SK-N-SH (cell line): Measurements from ENCODE around the gene AUTS2. TPM values are rescaled to one million over a fixed set of nuclear protein-coding genes. Genes with fewer than 3 reads are reported as not detected.

Experiments used
- CTCF ChIA-PET: fragments of 300-600, 350-600 bp; formaldehyde crosslinking; extraction: SDS; loops from one replicate; lab custom pipeline; 2021; lab: Yijun Ruan, JAX
- POLR2A ChIA-PET: fragments of 350-600 bp; sonication (Branson Sonifier 250); formaldehyde crosslinking; extraction: SDS; loops from one replicate; lab custom pipeline; 2020; ENCODE audit warnings: antibody characterized with exemption, inconsistent platforms; lab: Yijun Ruan, JAX
- DNase-seq: peaks from one replicate; pipeline ENCODE4 v3.0.0; 2012
- H2AFZ ChIP-seq: fragments of 200-600 bp; sonication (generic); 2 replicates; pipeline ENCODE4 v1.8.1; 2016; ENCODE audit warnings: antibody characterized with exemption, mild to moderate bottlenecking, low read depth
- H3F3A ChIP-seq: fragments of 200-600 bp; sonication (generic); replicated peaks from 2 replicates; pipeline ENCODE3; 2016; ENCODE audit warnings: antibody characterized with exemption, mild to moderate bottlenecking; ENCODE audit not compliant: insufficient read depth
- H3K27ac ChIP-seq, 2 experiments: fragments of 200-500 bp in 1 of 2; fragments of 200-600 bp in 1 of 2; sonication (Bioruptor generic) in 1 of 2; sonication (generic), shearing (Covaris generic) in 1 of 2; 2 replicates each; pipeline versions ENCODE4 v1.5.1 to v1.6.1; 2014 to 2016; ENCODE audit warnings: low read depth in 2 of 2, inconsistent platforms in 1 of 2, low read length in 1 of 2, mild to moderate bottlenecking in 1 of 2, mixed read lengths in 1 of 2
- H3K27me3 ChIP-seq: fragments of 200-600 bp; sonication (generic), shearing (Covaris generic); 2 replicates; pipeline ENCODE4 v1.6.1; 2016; ENCODE audit warnings: mixed run types; ENCODE audit not compliant: insufficient read depth
- H3K36me3 ChIP-seq, 2 experiments: fragments of 200-500 bp in 1 of 2; fragments of 200-600 bp in 1 of 2; sonication (Bioruptor generic) in 1 of 2; sonication (generic) in 1 of 2; replicated peaks in 1 of 2; 2 replicates each; pipeline versions ENCODE3 to v1.5.1; 2014 to 2016; ENCODE audit warnings: low read length in 1 of 2, mild to moderate bottlenecking in 1 of 2; ENCODE audit not compliant: insufficient read depth in 2 of 2, control insufficient read depth in 1 of 2
- H3K4me1 ChIP-seq, 2 experiments: fragments of 200-500 bp in 1 of 2; fragments of 200-600 bp in 1 of 2; sonication (Bioruptor generic) in 1 of 2; sonication (generic), shearing (Covaris generic) in 1 of 2; 2 replicates each; pipeline versions ENCODE4 v1.5.1 to v1.6.1; 2014 to 2016; ENCODE audit warnings: low read depth in 1 of 2, low read length in 1 of 2, mixed run types in 1 of 2; ENCODE audit not compliant: insufficient read depth in 2 of 2, control insufficient read depth in 1 of 2
- H3K4me2 ChIP-seq: fragments of 200-600 bp; sonication (generic), shearing (Covaris generic); 2 replicates; pipeline ENCODE4 v1.6.1; 2017; ENCODE audit warnings: mixed run types
- H3K4me3 ChIP-seq, 2 experiments: fragments of 200-500 bp in 1 of 2; fragments of 200-600 bp in 1 of 2; sonication (Bioruptor generic) in 1 of 2; sonication (generic), shearing (Covaris generic) in 1 of 2; 2 replicates each; pipeline versions ENCODE4 v1.5.1 to v1.8.1; 2014 to 2016; ENCODE audit warnings: low read depth in 2 of 2, inconsistent platforms in 1 of 2, low read length in 1 of 2, mild to moderate bottlenecking in 1 of 2, mixed read lengths in 1 of 2, moderate library complexity in 1 of 2
- H3K79me2 ChIP-seq: fragments of 200-600 bp; sonication (generic); 2 replicates; pipeline ENCODE4 v1.8.1; 2017; ENCODE audit warnings: mild to moderate bottlenecking; ENCODE audit not compliant: insufficient read depth
- H3K9ac ChIP-seq: fragments of 200-600 bp; sonication (generic); 2 replicates; pipeline ENCODE4 v1.6.1; 2017; ENCODE audit warnings: mixed run types
- H3K9me2 ChIP-seq: fragments of 200-600 bp; sonication (generic); 2 replicates; pipeline ENCODE4 v1.6.1; 2017; ENCODE audit warnings: mixed run types
- H3K9me3 ChIP-seq: fragments of 200-600 bp; sonication (generic); 2 replicates; pipeline ENCODE4 v1.6.1; 2017; ENCODE audit warnings: mixed run types, mild to moderate bottlenecking, moderate library complexity
- H4K20me1 ChIP-seq: fragments of 200-600 bp; sonication (generic); 2 replicates; pipeline ENCODE4 v1.6.1; 2017; ENCODE audit warnings: mild to moderate bottlenecking, mixed run types; ENCODE audit not compliant: insufficient read depth
- CHD2 ChIP-seq: fragments of 150-350 bp; IDR thresholded peaks from 2 replicates; pipeline ENCODE4 v1.6.1; 2018; ENCODE audit warnings: low read length; ENCODE audit not compliant: partially characterized antibody
- EP300 ChIP-seq, 2 experiments: IDR thresholded peaks; 2 replicates each; pipeline versions ENCODE4 v1.4.0 to v1.6.1; 2012; ENCODE audit warnings: borderline replicate concordance in 1 of 2, low read depth in 1 of 2, low read length in 1 of 2
- FOSL2 ChIP-seq: IDR thresholded peaks from 2 replicates; pipeline ENCODE4 v1.4.0; 2012; ENCODE audit warnings: low read depth, mild to moderate bottlenecking, moderate library complexity, borderline replicate concordance
- FOXJ3 ChIP-seq: sonication (generic); formaldehyde crosslinking; IDR thresholded peaks from 2 replicates; pipeline ENCODE4 v1.5.1; 2020; ENCODE audit warnings: mild to moderate bottlenecking, missing genetic modification reagents
- FOXM1 ChIP-seq: IDR thresholded peaks from 2 replicates; pipeline ENCODE4 v1.4.0; 2012; ENCODE audit warnings: low read depth, mild to moderate bottlenecking
- GABPA ChIP-seq: IDR thresholded peaks from 2 replicates; pipeline ENCODE4 v1.4.0; 2012; ENCODE audit warnings: low read depth, mild to moderate bottlenecking
- GATA2 ChIP-seq: sonication (generic); formaldehyde crosslinking; IDR thresholded peaks from 2 replicates; pipeline ENCODE4 v1.5.0; 2020; ENCODE audit warnings: mild to moderate bottlenecking, missing genetic modification reagents
- MEF2A ChIP-seq: IDR thresholded peaks from 2 replicates; pipeline ENCODE4 v1.4.0; 2012; ENCODE audit warnings: low read depth, borderline replicate concordance
- MXI1 ChIP-seq: IDR thresholded peaks from 2 replicates; pipeline ENCODE4 v1.6.1; 2012; ENCODE audit warnings: mild to moderate bottlenecking, low read depth, low read length, improper control_type of control experiment
- NFIC ChIP-seq: IDR thresholded peaks from 2 replicates; pipeline ENCODE4 v1.4.0; 2012; ENCODE audit warnings: borderline replicate concordance
- NRF1 ChIP-seq: IDR thresholded peaks from 2 replicates; pipeline ENCODE4 v1.6.1; 2012; ENCODE audit warnings: low read depth, mild to moderate bottlenecking, low read length
- POLR2AphosphoS5 ChIP-seq: IDR thresholded peaks from 2 replicates; pipeline ENCODE4 v1.6.1; 2012; ENCODE audit warnings: low read depth, low read length
- RAD21 ChIP-seq: IDR thresholded peaks from 2 replicates; pipeline ENCODE4 v1.6.1; 2012; ENCODE audit warnings: mild to moderate bottlenecking, low read length
- RCOR1 ChIP-seq: fragments of 150-350 bp; IDR thresholded peaks from 2 replicates; pipeline ENCODE4 v1.6.1; 2017; ENCODE audit warnings: antibody characterized with exemption, low read length
- RFX5 ChIP-seq: IDR thresholded peaks from 2 replicates; pipeline ENCODE4 v1.6.1; 2012; ENCODE audit warnings: mild to moderate bottlenecking, improper control_type of control experiment, low read length
- SIN3A ChIP-seq: IDR thresholded peaks from 2 replicates; pipeline ENCODE4 v1.6.1; 2012; ENCODE audit warnings: low read depth, mild to moderate bottlenecking, low read length, moderate library complexity, borderline replicate concordance
- SMC3 ChIP-seq: IDR thresholded peaks from 2 replicates; pipeline ENCODE4 v1.6.1; 2012; ENCODE audit warnings: low read depth, low read length, improper control_type of control experiment
- TAF1 ChIP-seq: IDR thresholded peaks from 2 replicates; pipeline ENCODE4 v1.6.1; 2012; ENCODE audit warnings: low read depth, mild to moderate bottlenecking, low read length, moderate library complexity, borderline replicate concordance
- TCF12 ChIP-seq: IDR thresholded peaks from 2 replicates; pipeline ENCODE4 v1.4.0; 2012
- YY1 ChIP-seq: IDR thresholded peaks from 2 replicates; pipeline ENCODE4 v1.4.0; 2012; ENCODE audit warnings: low read depth, mild to moderate bottlenecking
- WGBS: methylation state at CpG from one replicate; pipeline ENCODE4 v1.1.6; 2017; ENCODE audit warnings: low lambda C conversion rate; 5-methylcytosine and 5-hydroxymethylcytosine counted together
- polyA plus RNA-seq, 3 experiments: library from polyadenylated mRNA; depleted of rRNA; stranded (reverse); fragments of >200 nt; gene quantifications; 2 replicates each; pipeline ENCODE4 v1.2.3, GENCODE V29; 2012
- TF ChIP-seq, protein P1 (sequence below): IDR thresholded peaks from 2 replicates; pipeline ENCODE4; 2012
- TF ChIP-seq, protein P2 (sequence below): fragments of 150-350 bp; IDR thresholded peaks from 2 replicates; pipeline ENCODE4 v1.6.1; 2017; ENCODE audit warnings: antibody characterized with exemption, low read length, low read depth, borderline replicate concordance
- TF ChIP-seq, protein P3 (sequence below): IDR thresholded peaks from 2 replicates; pipeline ENCODE4 v1.4.0; 2012; ENCODE audit warnings: low read depth, borderline replicate concordance
- TF ChIP-seq, protein P4 (sequence below): IDR thresholded peaks from 2 replicates; pipeline ENCODE4 v1.4.0; 2012; ENCODE audit warnings: low read depth
- TF ChIP-seq, protein P5 (sequence below): IDR thresholded peaks from 2 replicates; pipeline ENCODE4 v1.6.1; 2012; ENCODE audit warnings: mild to moderate bottlenecking, low read depth, low read length, moderate library complexity

Gene AUTS2
- polyA plus RNA-seq, 1 of the 3 experiments (the other 2 are of a cell fraction), result 15.6 TPM

DNA sequence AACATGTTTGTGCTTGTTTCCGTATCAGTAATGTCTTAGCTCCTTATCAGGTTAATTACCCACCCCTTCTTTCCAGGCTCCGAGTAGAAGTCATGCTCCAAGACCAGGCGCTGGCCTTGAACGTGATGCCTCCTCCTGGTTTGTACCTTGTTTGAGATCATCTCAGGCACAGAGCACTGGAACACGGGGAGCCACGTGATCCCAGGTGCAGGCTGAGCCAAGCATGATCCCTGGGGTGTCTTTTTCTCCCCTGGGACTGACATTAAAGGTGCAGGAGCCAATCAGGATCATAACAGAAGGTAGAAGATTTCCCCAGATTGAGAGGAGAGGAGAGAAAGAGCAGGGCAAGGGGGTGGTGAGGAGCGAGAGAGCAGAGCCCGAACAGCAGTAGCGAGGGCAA lies 907.6 kb downstream of the AUTS2 start (continued):
- TF ChIP-seq NRF1, result no peak

DNA sequence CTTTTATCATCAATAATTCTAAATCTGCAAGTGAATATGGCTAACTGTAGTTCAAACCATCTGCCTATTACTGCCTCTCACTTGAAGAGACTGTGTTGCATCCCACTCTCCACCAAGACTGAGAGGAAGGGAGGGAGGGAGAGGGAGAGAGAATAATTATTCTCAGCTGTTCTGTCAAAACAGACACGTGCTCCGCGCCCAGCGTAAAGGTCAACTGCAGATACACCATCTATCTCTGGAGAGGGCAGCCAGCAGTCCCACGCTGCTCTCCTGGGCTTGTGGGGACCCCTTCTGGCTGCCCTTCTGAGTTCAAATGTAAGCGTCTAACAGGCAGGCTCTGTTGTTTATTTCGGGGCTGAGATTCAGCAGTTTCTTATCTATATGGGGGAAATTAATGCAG lies 908.2 kb downstream of the AUTS2 start:
- H3K4me2 ChIP-seq, result no peak overlapping the region
- H2AFZ ChIP-seq, result no peak overlapping the region
- H3F3A ChIP-seq, result no peaks in the 10 kb centered on the region
- H3K27me3 ChIP-seq, result no peaks in the 10 kb centered on the region
- 73% methylated on average over 7 of the region's 7 CpGs for WGBS
- ChIA-PET CTCF (interaction anchor here (0.6 to 7.4 kb wide), 74 partner anchors 13 to 610 kb away, joined by 3 to 88 read pairs (median 4); no protein-coding TSS in a partner anchor), POLR2A (interaction anchor here (1.0 to 1.5 kb wide), 4 partner anchors 100 to 463 kb away, joined by 3 to 5 read pairs (median 4); no protein-coding TSS in a partner anchor)
- H3K9me3 ChIP-seq, result no peaks in the 10 kb centered on the region
- no peaks in the 10 kb centered on the region for H3K9me2 ChIP-seq
- no peaks in the 10 kb centered on the region for H3K36me3 ChIP-seq
- H3K79me2 ChIP-seq, result no peaks in the 10 kb centered on the region
- H3K27ac ChIP-seq, result peak overlapping the region in 1 of 2 experiments; percentile 77; a peak in 2 of 4 replicates
- no peaks in the 10 kb centered on the region for H4K20me1 ChIP-seq
- H3K4me1 ChIP-seq, result peaks cover 0 to 23% of the 10 kb centered on the region in 2 experiments; a peak in 1 of 4 replicates
- peak; percentile 82 for DNase-seq
- H3K4me3 ChIP-seq, result no peak overlapping the region
- H3K9ac ChIP-seq, result no peak overlapping the region
- TF ChIP-seq, protein P1, sequence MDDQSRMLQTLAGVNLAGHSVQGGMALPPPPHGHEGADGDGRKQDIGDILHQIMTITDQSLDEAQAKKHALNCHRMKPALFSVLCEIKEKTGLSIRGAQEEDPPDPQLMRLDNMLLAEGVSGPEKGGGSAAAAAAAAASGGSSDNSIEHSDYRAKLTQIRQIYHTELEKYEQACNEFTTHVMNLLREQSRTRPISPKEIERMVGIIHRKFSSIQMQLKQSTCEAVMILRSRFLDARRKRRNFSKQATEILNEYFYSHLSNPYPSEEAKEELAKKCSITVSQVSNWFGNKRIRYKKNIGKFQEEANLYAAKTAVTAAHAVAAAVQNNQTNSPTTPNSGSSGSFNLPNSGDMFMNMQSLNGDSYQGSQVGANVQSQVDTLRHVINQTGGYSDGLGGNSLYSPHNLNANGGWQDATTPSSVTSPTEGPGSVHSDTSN, result no peak
- TF ChIP-seq, protein P2, sequence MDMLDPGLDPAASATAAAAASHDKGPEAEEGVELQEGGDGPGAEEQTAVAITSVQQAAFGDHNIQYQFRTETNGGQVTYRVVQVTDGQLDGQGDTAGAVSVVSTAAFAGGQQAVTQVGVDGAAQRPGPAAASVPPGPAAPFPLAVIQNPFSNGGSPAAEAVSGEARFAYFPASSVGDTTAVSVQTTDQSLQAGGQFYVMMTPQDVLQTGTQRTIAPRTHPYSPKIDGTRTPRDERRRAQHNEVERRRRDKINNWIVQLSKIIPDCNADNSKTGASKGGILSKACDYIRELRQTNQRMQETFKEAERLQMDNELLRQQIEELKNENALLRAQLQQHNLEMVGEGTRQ, result no peak
- TF ChIP-seq POLR2AphosphoS5, result no peak
- TF ChIP-seq GATA2 (CRISPR knock-in tag), result peak; percentile 90
- peak; percentile 98 for TF ChIP-seq RAD21
- TF ChIP-seq TCF12, result peak; percentile 30; the same call in 1 of the 2 replicates
- TF ChIP-seq TAF1, result no peak
- no peak for TF ChIP-seq GABPA
- peak; percentile 90 for TF ChIP-seq SMC3
- TF ChIP-seq, protein P3, sequence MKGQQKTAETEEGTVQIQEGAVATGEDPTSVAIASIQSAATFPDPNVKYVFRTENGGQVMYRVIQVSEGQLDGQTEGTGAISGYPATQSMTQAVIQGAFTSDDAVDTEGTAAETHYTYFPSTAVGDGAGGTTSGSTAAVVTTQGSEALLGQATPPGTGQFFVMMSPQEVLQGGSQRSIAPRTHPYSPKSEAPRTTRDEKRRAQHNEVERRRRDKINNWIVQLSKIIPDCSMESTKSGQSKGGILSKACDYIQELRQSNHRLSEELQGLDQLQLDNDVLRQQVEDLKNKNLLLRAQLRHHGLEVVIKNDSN, result 0 out of 2 replicates have a peak, but pooled peaks have one; percentile 17
- TF ChIP-seq RCOR1, result peak; percentile 90
- no peak for TF ChIP-seq FOXM1
- TF ChIP-seq EP300 (IDR thresholded peaks at IDR 0.05; ENCODE audit: borderline replicate concordance in 1 of 2, low read depth in 1 of 2, low read length in 1 of 2), result peak in 1 of 2 experiments; percentile 90; a peak in 2 of 4 replicates
- TF ChIP-seq, protein P4, sequence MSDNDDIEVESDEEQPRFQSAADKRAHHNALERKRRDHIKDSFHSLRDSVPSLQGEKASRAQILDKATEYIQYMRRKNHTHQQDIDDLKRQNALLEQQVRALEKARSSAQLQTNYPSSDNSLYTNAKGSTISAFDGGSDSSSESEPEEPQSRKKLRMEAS, result 0 out of 2 replicates have a peak, but pooled peaks have one; percentile 20
- no peak for TF ChIP-seq RFX5
- TF ChIP-seq FOXJ3 (CRISPR knock-in tag), result peak; percentile 71; the same call in 1 of the 2 replicates
- TF ChIP-seq MXI1, result peak; percentile 100
- peak; percentile 79; the same call in 1 of the 2 replicates for TF ChIP-seq SIN3A
- peak; percentile 83 for TF ChIP-seq CHD2
- no peak for TF ChIP-seq NFIC
- TF ChIP-seq, protein P5, sequence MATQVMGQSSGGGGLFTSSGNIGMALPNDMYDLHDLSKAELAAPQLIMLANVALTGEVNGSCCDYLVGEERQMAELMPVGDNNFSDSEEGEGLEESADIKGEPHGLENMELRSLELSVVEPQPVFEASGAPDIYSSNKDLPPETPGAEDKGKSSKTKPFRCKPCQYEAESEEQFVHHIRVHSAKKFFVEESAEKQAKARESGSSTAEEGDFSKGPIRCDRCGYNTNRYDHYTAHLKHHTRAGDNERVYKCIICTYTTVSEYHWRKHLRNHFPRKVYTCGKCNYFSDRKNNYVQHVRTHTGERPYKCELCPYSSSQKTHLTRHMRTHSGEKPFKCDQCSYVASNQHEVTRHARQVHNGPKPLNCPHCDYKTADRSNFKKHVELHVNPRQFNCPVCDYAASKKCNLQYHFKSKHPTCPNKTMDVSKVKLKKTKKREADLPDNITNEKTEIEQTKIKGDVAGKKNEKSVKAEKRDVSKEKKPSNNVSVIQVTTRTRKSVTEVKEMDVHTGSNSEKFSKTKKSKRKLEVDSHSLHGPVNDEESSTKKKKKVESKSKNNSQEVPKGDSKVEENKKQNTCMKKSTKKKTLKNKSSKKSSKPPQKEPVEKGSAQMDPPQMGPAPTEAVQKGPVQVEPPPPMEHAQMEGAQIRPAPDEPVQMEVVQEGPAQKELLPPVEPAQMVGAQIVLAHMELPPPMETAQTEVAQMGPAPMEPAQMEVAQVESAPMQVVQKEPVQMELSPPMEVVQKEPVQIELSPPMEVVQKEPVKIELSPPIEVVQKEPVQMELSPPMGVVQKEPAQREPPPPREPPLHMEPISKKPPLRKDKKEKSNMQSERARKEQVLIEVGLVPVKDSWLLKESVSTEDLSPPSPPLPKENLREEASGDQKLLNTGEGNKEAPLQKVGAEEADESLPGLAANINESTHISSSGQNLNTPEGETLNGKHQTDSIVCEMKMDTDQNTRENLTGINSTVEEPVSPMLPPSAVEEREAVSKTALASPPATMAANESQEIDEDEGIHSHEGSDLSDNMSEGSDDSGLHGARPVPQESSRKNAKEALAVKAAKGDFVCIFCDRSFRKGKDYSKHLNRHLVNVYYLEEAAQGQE, result no peak
- TF ChIP-seq MEF2A, result no peak
- TF ChIP-seq YY1, result no peak
- TF ChIP-seq FOSL2, result no peak
